Measurements from ENCODE around the gene ATF7IP2. TPM values are rescaled to one million over a fixed set of nuclear protein-coding genes. Genes with fewer than 3 reads are reported as not detected.

Gene ATF7IP2
- total and polyA plus RNA-seq, 9 of the 15 experiments (the other 6 are each of a cell fraction or from before 2014, with no cell fraction given), result 131 to 515 (median 196) TPM

GRCh38 chr16:10497132-10498101 is 111.6 kb downstream of the ATF7IP2 start (continued):
- TF ChIP-seq ZBTB33 (CRISPR knock-in tag; IDR thresholded peaks at IDR 0.05) (no peak; the same call in 1 of the 2 replicates), HDAC6 (IDR thresholded peaks at IDR 0.05; ENCODE audit: low read depth, low read length) (no peak), TRIM24 (IDR thresholded peaks at IDR 0.05) (peak; percentile 100), ZEB2 (IDR thresholded peaks at IDR 0.05) (peak; percentile 76), ZNF766 (CRISPR knock-in tag; conservative IDR thresholded peaks at IDR 0.05) (peak; percentile 67), ZNF586 (CRISPR knock-in tag; conservative IDR thresholded peaks at IDR 0.05) (no peak), CHD2 (IDR thresholded peaks at IDR 0.05; ENCODE audit: low read depth, low read length) (no peak), BACH1 (tag; IDR thresholded peaks at IDR 0.05) (no peak), KLF16 (IDR thresholded peaks at IDR 0.05) (peak; percentile 96), NFYB (IDR thresholded peaks at IDR 0.05; ENCODE audit: extremely low read depth, insufficient read length) (no peak), FOXM1 (IDR thresholded peaks at IDR 0.05; ENCODE audit: low read depth) (peak; percentile 93), FOXM1 (CRISPR knock-in tag; IDR thresholded peaks at IDR 0.05; ENCODE audit: low read depth) (no peak), ZNF668 (CRISPR knock-in tag; IDR thresholded peaks at IDR 0.05) (no peak), HDAC8 (tag; IDR thresholded peaks at IDR 0.05) (no peak), RB1 (IDR thresholded peaks at IDR 0.05; ENCODE audit: low read depth) (no peak), SP1 (CRISPR knock-in tag; IDR thresholded peaks at IDR 0.05) (peak; percentile 64), SLC30A9 (CRISPR knock-in tag; IDR thresholded peaks at IDR 0.05) (no peak), FOSL1 (tag; conservative IDR thresholded peaks at IDR 0.05) (peak; percentile 96), EHMT2 (IDR thresholded peaks at IDR 0.05) (no peak), NFIC (IDR thresholded peaks at IDR 0.05) (peak; percentile 96), THAP7 (CRISPR knock-in tag; IDR thresholded peaks at IDR 0.05) (no peak), TFAP4 (CRISPR knock-in tag; IDR thresholded peaks at IDR 0.05; ENCODE audit: borderline replicate concordance) (peak; percentile 65), ZNF324 (CRISPR knock-in tag; IDR thresholded peaks at IDR 0.05) (no peak), ARNT (IDR thresholded peaks at IDR 0.05) (peak; percentile 86 to 94), MYNN (IDR thresholded peaks at IDR 0.05) (peak; percentile 53; the same call in 1 of the 2 replicates), MYNN (CRISPR knock-in tag; IDR thresholded peaks at IDR 0.05) (no peak)
